Hepatocyte (in vitro differentiated cells): Measurements from ENCODE around the gene TMEM203. TPM values are rescaled to one million over a fixed set of nuclear protein-coding genes. Genes with fewer than 3 reads are reported as not detected.

Experiments
- DNase-seq: peaks from one replicate; pipeline ENCODE4 v3.0.0-alpha.2; 2016; ENCODE audit warnings: low spot score
- H2AFZ ChIP-seq: fragments of 200-600 bp; sonication (generic); 2 replicates; pipeline ENCODE4 v1.6.0; 2016; ENCODE audit warnings: antibody characterized with exemption, mild to moderate bottlenecking
- H3K27ac ChIP-seq: fragments of 200-600 bp; sonication (generic); 2 replicates; pipeline ENCODE4 v1.5.1; 2016; ENCODE audit warnings: mild to moderate bottlenecking
- H3K27me3 ChIP-seq: fragments of 200-600 bp; sonication (generic); 2 replicates; pipeline ENCODE4 v1.6.1; 2016
- H3K36me3 ChIP-seq: fragments of 200-600 bp; sonication (generic); replicated peaks from 2 replicates; pipeline ENCODE4 v1.5.1; 2016; ENCODE audit warnings: low read depth; ENCODE audit not compliant: insufficient read depth
- H3K4me1 ChIP-seq: fragments of 200-600 bp; sonication (generic); 2 replicates; pipeline ENCODE4 v1.5.1; 2016; ENCODE audit warnings: mild to moderate bottlenecking, moderate library complexity; ENCODE audit not compliant: insufficient read depth
- H3K4me2 ChIP-seq: fragments of 200-600 bp; sonication (generic); 2 replicates; pipeline ENCODE4 v1.6.0; 2016
- H3K4me3 ChIP-seq: fragments of 200-600 bp; sonication (generic); 2 replicates; pipeline ENCODE4 v1.5.1; 2016; ENCODE audit warnings: mild to moderate bottlenecking
- H3K79me2 ChIP-seq: fragments of 200-600 bp; sonication (generic); 2 replicates; pipeline ENCODE4 v1.6.0; 2017; ENCODE audit warnings: mild to moderate bottlenecking
- H3K9me2 ChIP-seq: fragments of 200-600 bp; sonication (generic); replicated peaks from 2 replicates; pipeline ENCODE4 v1.6.0; 2017; ENCODE audit warnings: mild to moderate bottlenecking; ENCODE audit not compliant: insufficient read depth
- H3K9me3 ChIP-seq: fragments of 200-600 bp; sonication (generic); 2 replicates; pipeline ENCODE4 v1.5.1; 2016; ENCODE audit warnings: low read depth, mild to moderate bottlenecking
- H4K20me1 ChIP-seq: fragments of 200-600 bp; sonication (generic); 2 replicates; pipeline ENCODE4 v1.6.0; 2016; ENCODE audit warnings: mild to moderate bottlenecking; ENCODE audit not compliant: insufficient read depth, poor library complexity, severe bottlenecking
- EZH2 ChIP-seq: fragments of 200-600 bp; sonication (generic); IDR thresholded peaks from 2 replicates; pipeline ENCODE4 v1.6.1; 2016; ENCODE audit warnings: antibody characterized with exemption, mild to moderate bottlenecking, borderline replicate concordance
- EZH2phosphoT487 ChIP-seq: fragments of 200-600 bp; sonication (generic); IDR thresholded peaks from one replicate; pipeline ENCODE4 v1.6.1; 2018; ENCODE audit warnings: antibody characterized with exemption, mild to moderate bottlenecking, low read depth, moderate library complexity; ENCODE audit not compliant: unreplicated experiment, severe bottlenecking
- WGBS: methylation state at CpG from one replicate; pipeline ENCODE4 v1.1.6; 2016; ENCODE audit warnings: low lambda C conversion rate; ENCODE audit errors: missing lambda C conversion rate; 5-methylcytosine and 5-hydroxymethylcytosine counted together
- polyA plus RNA-seq: library from polyadenylated mRNA; unstranded; fragments of >200 nt; fragmentation: Nextera tagmentation; extraction: Ambion mirVana; gene quantifications from 2 replicates; pipeline ENCODE4 v1.2.1, GENCODE V29; 2016
- total RNA-seq: library from RNA; depleted of rRNA; stranded (reverse); fragments of >200 nt; gene quantifications from 2 replicates; pipeline ENCODE4 v1.2.3, GENCODE V29; 2014
- TF ChIP-seq, protein P1 (sequence below): fragments of 200-600 bp; sonication (generic); IDR thresholded peaks from 2 replicates; pipeline ENCODE4 v1.5.1; 2016; ENCODE audit warnings: antibody characterized with exemption, mild to moderate bottlenecking; ENCODE audit not compliant: poor library complexity

The TMEM203 gene
- total and polyA plus RNA-seq, 2 experiments from 2014 or later: 37.6 to 60.7 TPM

DNA sequence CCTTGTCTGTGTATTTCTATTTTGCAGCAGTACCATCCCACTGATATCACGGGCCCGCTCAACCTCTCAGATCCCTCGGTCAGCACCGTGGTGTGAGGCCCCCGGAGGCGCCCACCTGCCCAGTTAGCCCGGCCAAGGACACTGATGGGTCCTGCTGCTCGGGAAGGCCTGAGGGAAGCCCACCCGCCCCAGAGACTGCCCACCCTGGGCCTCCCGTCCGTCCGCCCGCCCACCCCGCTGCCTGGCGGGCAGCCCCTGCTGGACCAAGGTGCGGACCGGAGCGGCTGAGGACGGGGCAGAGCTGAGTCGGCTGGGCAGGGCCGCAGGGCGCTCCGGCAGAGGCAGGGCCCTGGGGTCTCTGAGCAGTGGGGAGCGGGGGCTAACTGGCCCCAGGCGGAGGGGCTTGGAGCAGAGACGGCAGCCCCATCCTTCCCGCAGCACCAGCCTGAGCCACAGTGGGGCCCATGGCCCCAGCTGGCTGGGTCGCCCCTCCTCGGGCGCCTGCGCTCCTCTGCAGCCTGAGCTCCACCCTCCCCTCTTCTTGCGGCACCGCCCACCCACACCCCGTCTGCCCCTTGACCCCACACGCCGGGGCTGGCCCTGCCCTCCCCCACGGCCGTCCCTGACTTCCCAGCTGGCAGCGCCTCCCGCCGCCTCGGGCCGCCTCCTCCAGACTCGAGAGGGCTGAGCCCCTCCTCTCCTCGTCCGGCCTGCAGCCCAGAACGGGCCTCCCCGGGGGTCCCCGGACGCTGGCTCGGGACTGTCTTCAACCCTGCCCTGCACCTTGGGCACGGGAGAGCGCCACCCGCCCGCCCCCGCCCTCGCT lies 37.5 kb downstream of the TMEM203 start:
- H3K9me3 ChIP-seq: no peaks in the 10 kb centered on the region
- peak overlapping the region; percentile 80 for H3K4me2 ChIP-seq
- H4K20me1 ChIP-seq: no peaks in the 10 kb centered on the region
- H3K79me2 ChIP-seq: no peaks in the 10 kb centered on the region
- no peaks in the 10 kb centered on the region for H3K9me2 ChIP-seq
- H2AFZ ChIP-seq: no peak overlapping the region
- no peak overlapping the region for H3K27ac ChIP-seq
- peaks cover 22% of the 10 kb centered on the region for H3K4me1 ChIP-seq
- H3K27me3 ChIP-seq: peaks cover 82% of the 10 kb centered on the region
- no peak overlapping the region for H3K4me3 ChIP-seq
- WGBS: 28% methylated on average over 29 of the region's 57 CpGs
- TF ChIP-seq EZH2 (no peak), EZH2phosphoT487 (no peak)
- TF ChIP-seq, protein P1, sequence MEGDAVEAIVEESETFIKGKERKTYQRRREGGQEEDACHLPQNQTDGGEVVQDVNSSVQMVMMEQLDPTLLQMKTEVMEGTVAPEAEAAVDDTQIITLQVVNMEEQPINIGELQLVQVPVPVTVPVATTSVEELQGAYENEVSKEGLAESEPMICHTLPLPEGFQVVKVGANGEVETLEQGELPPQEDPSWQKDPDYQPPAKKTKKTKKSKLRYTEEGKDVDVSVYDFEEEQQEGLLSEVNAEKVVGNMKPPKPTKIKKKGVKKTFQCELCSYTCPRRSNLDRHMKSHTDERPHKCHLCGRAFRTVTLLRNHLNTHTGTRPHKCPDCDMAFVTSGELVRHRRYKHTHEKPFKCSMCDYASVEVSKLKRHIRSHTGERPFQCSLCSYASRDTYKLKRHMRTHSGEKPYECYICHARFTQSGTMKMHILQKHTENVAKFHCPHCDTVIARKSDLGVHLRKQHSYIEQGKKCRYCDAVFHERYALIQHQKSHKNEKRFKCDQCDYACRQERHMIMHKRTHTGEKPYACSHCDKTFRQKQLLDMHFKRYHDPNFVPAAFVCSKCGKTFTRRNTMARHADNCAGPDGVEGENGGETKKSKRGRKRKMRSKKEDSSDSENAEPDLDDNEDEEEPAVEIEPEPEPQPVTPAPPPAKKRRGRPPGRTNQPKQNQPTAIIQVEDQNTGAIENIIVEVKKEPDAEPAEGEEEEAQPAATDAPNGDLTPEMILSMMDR: no peak
- peak; percentile 46 for DNase-seq
- H3K36me3 ChIP-seq: no peaks in the 10 kb centered on the region

DNA sequence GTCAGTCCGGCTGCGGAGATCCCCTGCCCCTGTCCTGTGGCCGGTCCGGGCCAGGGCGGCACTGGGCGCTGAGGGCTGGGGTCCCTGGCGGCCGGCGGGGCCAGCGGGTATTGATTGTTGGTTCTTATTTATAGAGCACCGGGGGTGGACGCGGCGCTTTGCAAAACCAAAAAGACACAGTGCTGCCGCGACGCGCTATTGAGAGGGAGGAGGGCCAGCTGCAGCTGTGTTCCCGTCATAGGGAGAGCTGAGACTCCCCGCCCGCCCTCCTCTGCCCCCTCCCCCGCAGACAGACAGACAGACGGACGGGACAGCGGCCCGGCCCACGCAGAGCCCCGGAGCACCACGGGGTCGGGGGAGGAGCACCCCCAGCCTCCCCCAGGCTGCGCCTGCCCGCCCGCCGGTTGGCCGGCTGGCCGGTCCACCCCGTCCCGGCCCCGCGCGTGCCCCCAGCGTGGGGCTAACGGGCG lies 38.1 kb downstream of the TMEM203 start:
- Histone ChIP-seq H4K20me1 (no peaks in the 10 kb centered on the region), H3K4me2 (peak overlapping the region; percentile 80), H3K27me3 (peaks cover 88% of the 10 kb centered on the region), H3K4me3 (no peak overlapping the region), H3K9me3 (no peaks in the 10 kb centered on the region), H3K9me2 (no peaks in the 10 kb centered on the region), H3K27ac (no peak overlapping the region), H2AFZ (no peak overlapping the region), H3K36me3 (no peaks in the 10 kb centered on the region), H3K4me1 (peaks cover 27% of the 10 kb centered on the region), H3K79me2 (no peaks in the 10 kb centered on the region)
- no peak for DNase-seq
- 58% methylated on average over 11 of the region's 44 CpGs for WGBS
- no peak for TF ChIP-seq EZH2
- no peak for TF ChIP-seq EZH2phosphoT487
- TF ChIP-seq, protein P1: no peak

DNA sequence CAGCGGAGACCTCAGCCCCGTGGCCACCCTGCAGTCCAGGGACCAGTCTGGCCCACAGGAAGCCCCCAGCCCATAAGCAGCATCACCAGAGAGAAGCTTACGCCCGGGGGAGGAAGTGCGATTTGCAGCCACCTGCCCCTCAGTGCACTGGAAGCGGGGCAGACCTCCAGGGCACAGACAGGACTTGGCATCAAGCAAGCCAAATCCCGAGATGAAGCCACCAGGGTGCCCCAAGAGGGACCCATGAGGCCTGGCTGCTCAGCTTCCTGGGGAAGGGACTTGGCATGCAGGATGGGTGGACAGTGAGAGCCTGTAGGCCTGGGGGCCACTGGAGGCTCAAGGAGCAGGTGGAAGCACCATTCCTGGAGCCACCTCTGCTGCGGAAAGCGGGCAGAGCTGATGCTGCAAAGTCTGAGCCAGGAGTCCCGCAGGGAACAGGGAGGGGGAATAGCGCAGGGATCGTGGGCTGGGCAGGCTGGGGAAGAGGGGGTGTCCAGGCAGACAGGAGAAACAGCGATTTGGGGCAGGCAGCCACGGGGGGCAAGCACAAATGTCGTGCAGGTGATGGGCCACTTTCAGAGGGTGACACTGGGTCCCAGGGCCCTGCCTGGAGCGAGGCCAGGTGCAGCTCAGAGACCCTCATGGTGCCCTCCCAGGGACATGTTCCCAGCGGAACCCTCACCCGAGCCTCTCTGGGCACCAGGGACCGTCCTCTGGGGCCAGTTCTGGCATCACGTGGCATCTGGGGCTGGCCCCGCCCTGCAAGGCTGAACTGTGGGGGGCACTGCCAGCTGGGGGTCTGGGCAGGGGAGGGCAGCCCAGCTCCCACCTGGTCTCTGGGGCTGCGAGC lies 38.8 kb downstream of the TMEM203 start:
- 82% methylated on average over 19 of the region's 22 CpGs for WGBS
- H2AFZ ChIP-seq: no peak overlapping the region
- no peaks in the 10 kb centered on the region for H3K79me2 ChIP-seq
- H3K4me1 ChIP-seq: peaks cover 27% of the 10 kb centered on the region
- H3K36me3 ChIP-seq: no peaks in the 10 kb centered on the region
- H3K4me2 ChIP-seq: no peak overlapping the region
- H4K20me1 ChIP-seq: no peaks in the 10 kb centered on the region
- H3K9me2 ChIP-seq: no peaks in the 10 kb centered on the region
- no peak overlapping the region for H3K4me3 ChIP-seq
- H3K9me3 ChIP-seq: no peaks in the 10 kb centered on the region
- peaks cover 94% of the 10 kb centered on the region for H3K27me3 ChIP-seq
- TF ChIP-seq, protein P1: no peak
- DNase-seq: no peak
- H3K27ac ChIP-seq: no peak overlapping the region
